ENCODE results near the gene ANKRD11. TPM values are rescaled to one million over a fixed set of nuclear protein-coding genes. Genes with fewer than 3 reads are reported as not detected.
"Not testable (repeated sequence)": the region's sequence is repeated elsewhere in the genome, so short reads cannot be mapped to it uniquely, and the experiment has no call there.

ANKRD11 gene
- total RNA-seq, 1 experiment from 2014 or later: 48.0 TPM

DNA sequence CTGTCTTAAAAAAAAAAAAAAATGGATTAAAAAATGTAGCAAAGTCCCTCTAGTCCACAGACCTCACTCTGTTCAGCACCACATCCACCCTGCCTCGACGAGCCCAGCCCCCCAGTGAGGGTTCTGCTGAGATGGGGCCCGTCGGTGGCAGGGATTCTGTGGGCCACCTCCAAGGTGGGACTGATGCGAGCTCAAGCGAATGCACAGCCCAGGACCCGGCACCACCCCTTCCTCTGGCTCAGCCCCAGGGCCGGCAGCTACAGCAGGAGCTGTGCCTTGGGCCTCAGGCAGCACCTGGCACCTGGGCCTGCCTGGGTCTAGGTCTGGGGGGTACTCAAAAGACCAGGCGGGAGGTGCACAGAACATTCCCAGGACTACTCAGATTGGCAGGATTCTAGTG is 213.3 kb downstream of the ANKRD11 start:
- Histone ChIP-seq H3K27ac (no peak overlapping the region), H3K4me3 (no peak overlapping the region), H3K9me3 (replicated peaks) (no peaks in the 10 kb centered on the region), H3K4me1 (replicated peaks) (no peaks in the 10 kb centered on the region), H3K27me3 (replicated peaks) (no peaks in the 10 kb centered on the region), H3K36me3 (peaks cover 92% of the 10 kb centered on the region)
- no peak for DNase-seq (ENCODE audit: low read depth in 1 of 2, low spot score in 2 of 2)

DNA sequence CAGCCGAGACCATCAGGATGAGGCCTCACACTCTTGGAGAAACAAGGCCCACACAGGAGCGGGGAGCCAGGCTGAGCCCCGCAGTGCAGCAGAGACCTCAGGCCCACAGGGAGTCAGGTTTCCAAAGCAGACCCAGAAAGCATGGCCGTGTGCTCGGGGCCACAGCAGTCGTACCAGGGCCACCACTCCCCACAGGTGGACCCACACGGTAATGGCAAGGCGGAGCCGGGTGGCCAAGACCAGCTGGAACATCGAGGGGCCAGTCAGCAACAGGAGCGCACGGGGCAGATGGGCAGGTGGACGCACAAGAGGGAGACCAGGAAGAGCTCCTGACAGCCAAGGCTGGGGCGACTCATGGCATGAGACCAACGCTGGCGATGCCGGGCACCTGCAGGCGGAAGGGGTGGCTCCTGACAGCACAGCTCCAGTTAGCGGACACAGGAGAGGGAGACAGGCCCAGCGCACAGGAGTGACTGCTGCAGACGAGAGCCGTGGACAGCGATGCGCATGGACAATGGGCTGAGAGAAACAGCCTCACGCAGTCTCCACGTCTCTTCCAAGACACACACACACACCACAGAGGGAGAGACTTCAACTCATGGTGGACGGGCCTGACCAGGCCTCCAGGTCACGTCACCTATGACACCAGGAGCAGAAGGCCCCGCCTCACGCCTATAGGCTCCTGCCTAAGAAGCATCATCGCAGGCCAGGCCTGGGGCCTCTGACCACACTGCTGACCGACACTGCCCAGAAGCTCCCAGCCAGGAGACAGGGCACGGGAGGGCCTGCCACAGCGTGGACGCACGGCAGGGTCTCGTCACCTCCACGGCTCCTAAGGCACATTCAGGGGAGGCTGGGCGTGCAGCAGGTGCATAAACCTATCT is 214.3 kb downstream of the ANKRD11 start:
- no peaks in the 10 kb centered on the region for H3K27me3 ChIP-seq (replicated peaks)
- H3K9me3 ChIP-seq (replicated peaks): no peaks in the 10 kb centered on the region
- no peak overlapping the region for H3K4me3 ChIP-seq
- H3K4me1 ChIP-seq (replicated peaks): no peaks in the 10 kb centered on the region
- H3K36me3 ChIP-seq: peaks cover 91% of the 10 kb centered on the region
- no peak for DNase-seq (ENCODE audit: low read depth in 1 of 2, low spot score in 2 of 2)
- no peak overlapping the region for H3K27ac ChIP-seq

DNA sequence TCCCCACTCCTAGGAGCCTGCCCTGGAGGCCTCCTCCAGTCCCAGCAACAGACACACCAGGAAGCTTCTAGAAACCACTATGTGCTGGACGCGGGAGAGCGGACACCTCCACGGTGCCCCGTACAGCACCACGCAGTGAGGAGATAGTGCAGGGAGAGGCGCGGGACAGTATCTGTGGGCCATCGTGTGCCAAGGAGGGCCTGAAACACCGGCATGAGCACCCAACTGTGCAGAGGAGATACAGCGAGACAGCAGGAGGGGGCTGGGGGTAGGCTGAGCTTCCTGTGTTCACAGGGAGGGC is 215.1 kb downstream of the ANKRD11 start:
- H3K27ac ChIP-seq: no peak overlapping the region
- peaks cover 91% of the 10 kb centered on the region for H3K36me3 ChIP-seq
- no peak for DNase-seq (ENCODE audit: low read depth in 1 of 2, low spot score in 2 of 2)
- H3K27me3 ChIP-seq (replicated peaks): no peaks in the 10 kb centered on the region
- no peak overlapping the region for H3K4me3 ChIP-seq
- no peaks in the 10 kb centered on the region for H3K9me3 ChIP-seq (replicated peaks)
- H3K4me1 ChIP-seq (replicated peaks): no peaks in the 10 kb centered on the region

DNA sequence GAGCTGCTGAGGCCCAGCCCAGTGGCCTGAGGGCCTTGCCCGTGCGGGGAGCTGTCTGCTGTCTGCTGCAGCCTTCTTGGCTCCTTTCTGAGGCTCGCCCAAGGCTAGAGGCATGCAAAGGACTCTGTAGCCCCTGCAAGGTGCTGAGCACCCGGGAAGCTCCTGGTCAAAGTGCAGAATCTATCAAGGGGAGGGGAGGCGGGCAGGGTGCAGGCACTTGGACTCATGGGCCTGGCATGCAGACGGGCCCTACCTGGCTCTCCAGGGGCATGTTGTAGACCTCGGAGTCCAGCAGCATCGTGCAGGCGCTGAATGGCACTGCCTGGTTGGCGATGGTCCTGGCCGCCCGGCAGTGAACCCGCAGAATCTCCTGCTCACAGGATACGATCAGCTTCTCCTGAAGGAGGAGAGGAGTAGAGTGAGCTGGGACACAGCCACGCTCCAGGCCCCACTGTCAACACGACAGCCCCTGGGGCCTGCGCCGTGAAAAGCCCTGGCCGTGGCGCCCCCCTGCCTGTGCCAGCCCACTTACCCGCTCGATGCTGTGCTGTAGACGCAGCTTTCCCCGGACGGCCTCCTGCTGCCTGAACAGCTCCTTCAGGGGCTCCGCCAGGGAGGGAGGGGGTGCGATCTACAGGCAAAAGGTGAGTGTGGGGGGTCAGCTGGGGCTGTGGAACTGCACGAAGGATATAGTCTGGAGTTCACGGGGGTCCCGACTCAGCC is 215.6 kb downstream of the ANKRD11 start:
- no peaks in the 10 kb centered on the region for H3K9me3 ChIP-seq (replicated peaks)
- DNase-seq (ENCODE audit: low read depth in 1 of 2, low spot score in 2 of 2): no peak
- H3K27ac ChIP-seq: no peak overlapping the region
- H3K4me3 ChIP-seq: no peak overlapping the region
- H3K4me1 ChIP-seq (replicated peaks): no peaks in the 10 kb centered on the region
- peaks cover 91% of the 10 kb centered on the region for H3K36me3 ChIP-seq
- no peaks in the 10 kb centered on the region for H3K27me3 ChIP-seq (replicated peaks)

DNA sequence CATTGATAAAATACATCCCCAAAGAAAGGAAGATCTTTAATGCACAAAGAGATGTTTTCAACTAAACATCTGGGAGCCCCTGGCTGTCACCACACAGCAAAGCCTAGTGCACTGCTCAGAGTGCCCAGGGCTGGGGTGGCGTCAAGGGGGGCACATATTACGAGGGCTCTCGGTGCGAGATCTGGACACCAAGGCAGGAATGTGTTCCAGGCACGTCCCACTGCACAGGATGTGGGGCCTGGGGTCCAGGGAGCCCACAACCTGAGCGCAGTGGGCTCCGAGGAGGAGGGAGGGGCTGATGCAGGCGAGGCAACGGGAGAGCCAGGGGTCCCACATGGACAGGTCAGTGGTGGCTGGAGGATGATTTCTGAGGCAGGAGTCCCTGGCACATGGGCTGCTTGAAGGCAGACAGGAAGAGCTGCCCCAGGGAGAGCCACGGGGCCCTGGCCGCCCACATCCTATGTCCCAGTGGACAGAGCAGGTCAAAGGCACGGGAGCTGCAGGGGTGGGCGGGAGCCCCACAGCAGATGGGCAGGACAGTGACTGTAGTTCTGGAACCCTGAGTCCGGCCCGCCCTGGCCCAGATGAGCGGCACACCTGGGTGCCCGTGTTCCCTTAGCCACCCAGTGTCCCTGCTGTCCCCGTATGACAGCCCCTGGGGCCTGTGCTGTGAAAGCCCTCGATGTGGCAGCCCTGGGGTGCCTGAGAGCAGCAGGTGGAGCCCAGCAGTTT is 216.5 kb downstream of the ANKRD11 start:
- Histone ChIP-seq H3K27ac (no peak overlapping the region), H3K27me3 (replicated peaks) (no peaks in the 10 kb centered on the region), H3K4me1 (replicated peaks) (no peaks in the 10 kb centered on the region), H3K4me3 (no peak overlapping the region), H3K9me3 (replicated peaks) (no peaks in the 10 kb centered on the region), H3K36me3 (peaks cover 95% of the 10 kb centered on the region)
- DNase-seq (ENCODE audit: low read depth in 1 of 2, low spot score in 2 of 2): no peak

DNA sequence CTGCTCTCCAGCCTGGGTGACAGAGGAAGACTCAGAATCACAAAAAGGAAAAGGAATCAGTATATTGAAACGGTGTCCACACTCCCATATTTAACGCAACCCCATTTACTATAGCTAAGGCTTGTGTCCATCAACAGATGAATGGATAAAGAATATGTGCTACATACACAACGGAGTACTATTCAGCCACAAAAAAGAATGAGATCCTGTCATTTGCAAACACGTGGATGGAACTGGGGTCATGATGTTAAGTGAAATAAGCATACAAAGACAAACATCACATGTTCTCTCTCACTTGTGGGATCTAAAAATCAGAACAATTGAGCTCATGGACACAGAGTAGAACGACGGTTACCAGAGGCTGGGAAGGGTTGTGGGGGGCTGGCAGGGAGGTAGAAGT is 217.7 kb downstream of the ANKRD11 start:
- no peaks in the 10 kb centered on the region for H3K4me1 ChIP-seq (replicated peaks)
- no peak overlapping the region for H3K27ac ChIP-seq
- H3K36me3 ChIP-seq: peaks cover 88% of the 10 kb centered on the region
- no peak for DNase-seq (ENCODE audit: low read depth in 1 of 2, low spot score in 2 of 2)
- no peaks in the 10 kb centered on the region for H3K27me3 ChIP-seq (replicated peaks)
- no peak overlapping the region for H3K4me3 ChIP-seq
- H3K9me3 ChIP-seq (replicated peaks): no peaks in the 10 kb centered on the region

DNA sequence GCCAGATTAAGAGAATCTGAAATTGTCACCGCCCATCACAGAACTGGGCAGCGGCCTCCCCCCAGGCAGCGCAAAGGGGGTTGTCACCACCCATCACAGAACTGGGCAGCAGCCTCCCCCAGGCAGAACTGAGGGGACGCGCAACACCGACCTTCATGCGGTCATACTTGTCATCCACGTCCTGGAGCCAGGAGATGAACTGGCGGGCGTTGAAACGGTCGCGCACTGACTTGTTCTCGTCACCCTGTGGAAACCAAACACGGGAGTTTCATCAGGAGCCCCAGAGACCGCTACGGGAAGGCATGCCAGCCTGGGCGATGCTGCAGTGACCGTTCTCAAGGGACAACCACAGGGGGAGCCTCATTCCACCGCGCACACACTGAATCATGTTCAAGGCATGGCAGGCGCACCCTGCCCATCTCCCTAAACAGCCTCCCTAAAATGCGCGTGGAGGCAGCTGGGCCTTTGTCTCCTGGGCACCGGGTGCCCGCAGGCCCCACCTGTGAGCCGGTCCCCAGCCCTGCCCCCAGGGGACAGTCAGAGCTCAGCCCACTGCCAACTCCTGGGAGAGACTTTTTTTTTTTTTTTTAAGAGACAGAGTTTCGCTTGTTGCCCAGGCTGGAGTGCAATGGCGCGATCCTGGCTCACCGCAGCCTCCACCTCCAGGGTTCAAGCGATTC is 219.6 kb downstream of the ANKRD11 start:
- Histone ChIP-seq H3K4me1 (replicated peaks) (no peaks in the 10 kb centered on the region), H3K9me3 (replicated peaks) (no peaks in the 10 kb centered on the region), H3K36me3 (peaks cover 90% of the 10 kb centered on the region), H3K4me3 (no peak overlapping the region), H3K27me3 (replicated peaks) (no peaks in the 10 kb centered on the region), H3K27ac (no peak overlapping the region)
- no peak for DNase-seq (ENCODE audit: low read depth in 1 of 2, low spot score in 2 of 2)

DNA sequence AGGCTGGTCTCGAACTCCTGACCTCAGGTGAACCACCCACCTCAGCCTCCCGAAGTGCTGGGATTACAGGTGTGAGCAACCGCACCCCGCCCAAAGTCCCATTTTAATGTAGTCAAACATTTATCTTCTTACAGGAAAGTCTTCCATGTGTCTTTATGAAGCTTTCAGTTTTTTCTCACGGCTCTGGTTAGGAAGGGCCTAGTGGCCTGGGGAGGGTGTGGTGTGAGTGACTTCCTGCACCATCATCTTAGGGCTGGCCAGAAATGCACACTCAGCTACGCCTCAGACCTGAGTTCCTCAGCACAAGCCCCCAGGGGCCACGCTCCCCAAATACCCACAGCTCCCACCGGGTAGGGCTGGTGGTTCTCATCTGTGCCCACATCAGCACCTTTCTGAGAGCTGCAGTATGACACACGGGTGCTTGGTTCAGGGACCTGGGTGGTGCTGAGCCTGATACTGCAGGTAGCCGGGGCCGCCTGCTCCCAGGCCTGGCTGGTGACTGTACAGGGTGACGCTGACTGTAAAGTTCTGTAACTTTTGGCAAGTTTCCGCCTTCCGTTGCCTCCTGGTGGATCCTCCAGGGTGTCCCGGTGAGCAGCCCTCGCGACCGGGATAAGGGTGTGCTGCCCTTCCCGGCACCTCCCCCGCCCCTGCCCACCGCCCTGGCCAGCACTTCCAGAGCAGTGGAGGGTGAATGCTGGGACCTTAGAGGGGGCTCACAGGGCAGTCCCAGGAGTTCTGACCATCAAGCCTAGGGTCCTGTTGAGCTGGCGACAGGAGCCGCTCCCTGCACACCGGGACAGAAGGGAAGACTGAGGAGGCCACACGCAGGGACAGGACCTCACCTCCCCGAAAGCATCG is 220.3 kb downstream of the ANKRD11 start:
- H3K36me3 ChIP-seq: peaks cover 89% of the 10 kb centered on the region
- no peak for DNase-seq (ENCODE audit: low read depth in 1 of 2, low spot score in 2 of 2)
- H3K4me1 ChIP-seq (replicated peaks): no peaks in the 10 kb centered on the region
- no peaks in the 10 kb centered on the region for H3K27me3 ChIP-seq (replicated peaks)
- no peak overlapping the region for H3K4me3 ChIP-seq
- H3K9me3 ChIP-seq (replicated peaks): no peaks in the 10 kb centered on the region
- no peak overlapping the region for H3K27ac ChIP-seq

DNA sequence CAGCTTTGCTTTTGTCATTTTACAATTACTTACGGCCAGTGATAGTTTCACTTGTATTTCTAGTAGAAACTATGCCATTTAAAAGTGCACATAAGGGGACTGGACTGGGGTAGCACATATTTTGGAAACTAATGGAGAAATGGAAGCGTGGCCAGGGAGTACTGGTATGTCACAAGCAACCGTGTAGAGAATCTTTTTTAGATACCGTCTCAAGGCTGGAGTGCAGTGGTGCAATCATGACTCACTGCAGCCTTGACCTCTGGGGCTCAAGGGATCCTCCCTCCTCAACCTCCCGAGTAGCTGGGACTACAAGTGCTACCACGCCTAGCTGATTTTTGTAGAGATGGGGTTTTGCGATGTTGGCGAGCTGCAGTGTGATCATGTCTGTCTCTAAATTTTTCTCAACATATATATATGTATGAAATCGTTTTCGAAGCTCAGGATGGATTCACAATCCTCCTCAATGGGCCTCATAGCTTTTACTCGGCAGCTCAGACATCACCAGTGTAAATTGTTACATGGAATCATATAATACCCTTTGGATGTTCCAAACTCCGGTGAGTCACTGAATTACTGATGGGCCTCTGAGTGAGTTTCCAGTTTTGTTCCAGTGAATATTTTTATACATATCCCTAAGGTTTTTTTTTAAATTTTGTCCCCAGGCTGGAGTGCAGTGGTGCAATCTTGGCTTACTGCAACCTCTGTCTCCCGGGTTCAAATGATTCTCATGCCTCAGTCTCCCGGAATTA is 221.2 kb downstream of the ANKRD11 start:
- H3K27ac ChIP-seq: no peak overlapping the region
- no peaks in the 10 kb centered on the region for H3K27me3 ChIP-seq (replicated peaks)
- H3K4me1 ChIP-seq (replicated peaks): no peaks in the 10 kb centered on the region
- peaks cover 89% of the 10 kb centered on the region for H3K36me3 ChIP-seq
- no peak for DNase-seq (ENCODE audit: low read depth in 1 of 2, low spot score in 2 of 2)
- H3K9me3 ChIP-seq (replicated peaks): 0 out of 2 replicates have a peak, but pooled peaks cover 2% of the 10 kb centered on the region
- H3K4me3 ChIP-seq: no peak overlapping the region

DNA sequence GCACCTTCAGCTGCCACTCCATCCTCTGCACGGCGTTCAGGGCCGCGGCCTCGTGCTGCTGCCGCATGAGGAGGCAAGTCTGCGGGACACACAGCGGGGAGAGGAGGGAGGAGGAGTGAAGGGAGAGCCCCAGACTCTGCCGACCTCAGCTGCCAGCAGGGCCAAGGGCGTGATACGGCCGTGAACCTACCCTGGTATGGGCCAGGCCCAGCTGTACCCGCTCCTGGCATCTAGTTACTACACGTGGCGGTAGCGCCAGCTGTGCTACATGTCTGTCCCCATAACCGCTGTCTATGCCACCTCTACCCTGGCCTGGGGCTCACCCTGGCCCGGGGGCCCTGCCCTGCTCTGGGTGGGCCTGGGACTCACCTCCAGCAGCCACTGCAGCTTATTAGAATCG is 221.8 kb downstream of the ANKRD11 start:
- H3K27me3 ChIP-seq (replicated peaks): no peaks in the 10 kb centered on the region
- H3K4me1 ChIP-seq (replicated peaks): no peaks in the 10 kb centered on the region
- H3K9me3 ChIP-seq (replicated peaks): 0 out of 2 replicates have a peak, but pooled peaks cover 2% of the 10 kb centered on the region
- H3K4me3 ChIP-seq: no peak overlapping the region
- H3K36me3 ChIP-seq: peaks cover 84% of the 10 kb centered on the region
- H3K27ac ChIP-seq: no peak overlapping the region
- DNase-seq (ENCODE audit: low read depth in 1 of 2, low spot score in 2 of 2): no peak

DNA sequence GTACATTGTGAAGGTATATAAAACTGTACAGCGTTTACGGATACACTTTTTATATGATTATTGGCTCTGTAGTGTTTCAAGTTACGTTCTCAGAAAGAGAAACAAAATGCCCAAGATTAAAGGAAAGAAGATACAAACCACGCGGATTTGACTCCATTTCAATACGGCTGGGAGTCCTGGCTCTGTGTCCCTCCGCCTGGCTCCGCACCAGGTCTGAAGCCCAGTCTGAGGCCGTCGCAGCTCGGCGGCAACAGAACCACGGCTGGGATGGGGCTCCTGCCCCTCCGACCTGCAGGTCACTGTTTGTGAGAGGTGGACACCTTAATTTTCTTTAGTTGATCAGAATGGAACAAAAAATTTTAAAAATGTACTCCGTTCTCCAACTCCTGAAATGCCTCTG is 222.6 kb downstream of the ANKRD11 start:
- H3K27ac ChIP-seq; DNase-seq (ENCODE audit: low read depth in 1 of 2, low spot score in 2 of 2); H3K4me1 ChIP-seq (replicated peaks); H3K27me3 ChIP-seq (replicated peaks); H3K4me3 ChIP-seq; H3K9me3 ChIP-seq (replicated peaks): not testable (repeated sequence)
- peaks cover 76% of the 10 kb centered on the region for H3K36me3 ChIP-seq

DNA sequence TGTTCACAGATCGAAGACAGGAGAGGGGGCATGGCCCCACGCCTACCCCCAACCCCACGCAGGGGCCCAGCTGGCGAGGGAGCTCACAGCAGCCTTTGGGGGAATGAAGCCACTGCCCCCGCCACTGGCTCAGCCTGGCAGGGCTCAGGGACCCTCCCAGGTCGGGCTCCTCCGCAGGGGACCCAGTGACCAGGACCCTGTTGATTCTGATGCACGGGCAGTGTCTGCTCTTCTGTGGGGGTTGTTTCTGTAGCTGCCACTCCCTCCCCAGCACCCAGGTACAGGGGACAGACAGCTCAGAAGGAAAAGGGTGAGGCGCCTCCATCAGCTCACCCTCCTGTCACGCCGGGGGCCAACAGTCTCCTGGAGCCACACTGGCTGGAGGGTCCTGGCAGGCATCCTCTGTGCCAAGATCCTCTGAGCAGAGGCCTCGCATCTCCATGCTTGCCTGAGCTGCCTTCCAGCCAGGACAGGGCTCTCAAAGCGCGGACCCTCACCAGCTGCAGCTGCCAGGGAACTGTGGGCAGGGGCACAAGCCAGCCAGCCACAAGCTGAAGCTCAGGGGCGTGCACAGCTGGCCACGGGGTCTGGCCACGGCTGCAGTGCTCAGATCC is 223.7 kb downstream of the ANKRD11 start:
- H3K4me3 ChIP-seq: no peak overlapping the region
- DNase-seq (ENCODE audit: low read depth in 1 of 2, low spot score in 2 of 2): no peak
- H3K27me3 ChIP-seq (replicated peaks): no peaks in the 10 kb centered on the region
- H3K4me1 ChIP-seq (replicated peaks): 0 out of 2 replicates have a peak, but pooled peaks cover under 1% of the 10 kb centered on the region
- 0 out of 2 replicates have a peak, but pooled peaks cover 2% of the 10 kb centered on the region for H3K9me3 ChIP-seq (replicated peaks)
- peaks cover 67% of the 10 kb centered on the region for H3K36me3 ChIP-seq
- H3K27ac ChIP-seq: no peak overlapping the region

All from SJSA1 (cell line).